GM21390 (cell line): ENCODE results near the gene S100Z.
"Not testable (repeated sequence)": the region's sequence is repeated elsewhere in the genome, so short reads cannot be mapped to it uniquely, and the experiment has no call there.

ENCODE experiments used
- ATAC-seq: cut with Tn5 transposase; IDR thresholded peaks from one replicate; pipeline ENCODE4 v1.9.1; 2021; ENCODE audit not compliant: unreplicated experiment

Gene S100Z

GRCh38 chr5:76867827-76868693, 18.2 kb downstream of the S100Z start:
- no peak for ATAC-seq

GRCh38 chr5:76870046-76870445, 20.2 kb downstream of the S100Z start:
- ATAC-seq = no peak

- ATAC-seq = no peak
Measured at GRCh38 chr5:76874088-76874581, 24.3 kb downstream of the S100Z start.

- ATAC-seq = no peak
Measured at GRCh38 chr5:76888733-76889300, 39.0 kb downstream of the S100Z start.

- no peak for ATAC-seq
Measured at GRCh38 chr5:76893294-76893693, 43.5 kb downstream of the S100Z start.

GRCh38 chr5:76896196-76896595, 46.4 kb downstream of the S100Z start:
- no peak for ATAC-seq

GRCh38 chr5:76901522-76901921, 51.7 kb downstream of the S100Z start:
- ATAC-seq = no peak

GRCh38 chr5:76908166-76908565, 58.4 kb downstream of the S100Z start:
- ATAC-seq = no peak

- ATAC-seq = not testable (repeated sequence)
Measured at GRCh38 chr5:76910344-76910933, 60.6 kb downstream of the S100Z start.

GRCh38 chr5:76914671-76915070, 64.9 kb downstream of the S100Z start:
- not testable (repeated sequence) for ATAC-seq

- no peak for ATAC-seq
Measured at GRCh38 chr5:76918539-76918938, 68.7 kb downstream of the S100Z start.

GRCh38 chr5:76920491-76920890, 70.7 kb downstream of the S100Z start:
- no peak for ATAC-seq

- ATAC-seq = no peak
Measured at GRCh38 chr5:76926329-76927105, 76.7 kb downstream of the S100Z start.

GRCh38 chr5:76927961-76928360, 78.1 kb downstream of the S100Z start:
- no peak for ATAC-seq

GRCh38 chr5:76930083-76930482, 80.3 kb downstream of the S100Z start:
- ATAC-seq = no peak

GRCh38 chr5:76938177-76938576, 88.4 kb downstream of the S100Z start:
- no peak for ATAC-seq

GRCh38 chr5:76941000-76941399, 91.2 kb downstream of the S100Z start:
- ATAC-seq = no peak

- ATAC-seq = no peak
Measured at GRCh38 chr5:76941442-76941841, 91.6 kb downstream of the S100Z start.

GRCh38 chr5:76942581-76942980, 92.8 kb downstream of the S100Z start:
- no peak for ATAC-seq

GRCh38 chr5:76943006-76943405, 93.2 kb downstream of the S100Z start:
- ATAC-seq = no peak

GRCh38 chr5:76944638-76945037, 94.8 kb downstream of the S100Z start:
- ATAC-seq = no peak
